AG04449 (cell line): ENCODE results near the gene CCDC92.

Source experiments
- CTCF ChIA-PET: fragments of 350-600 bp; formaldehyde crosslinking; extraction: SDS; loops from one replicate; lab custom pipeline; 2021; ENCODE audit warnings: antibody characterized with exemption; lab: Yijun Ruan, JAX
- POLR2A ChIA-PET: fragments of 400-600, 350-600 bp; formaldehyde crosslinking; extraction: SDS; loops from one replicate; lab custom pipeline; 2020; ENCODE audit warnings: antibody characterized with exemption, inconsistent platforms; lab: Yijun Ruan, JAX
- DNase-seq: peaks from one replicate; pipeline ENCODE4 v3.0.0-alpha.2; 2010; ENCODE audit warnings: low read depth, low spot score
- H3K4me3 ChIP-seq: 2 replicates; pipeline ENCODE4 v1.5.1; 2011; ENCODE audit warnings: low read depth, mild to moderate bottlenecking, control low read depth, low read length
- CTCF ChIP-seq: IDR thresholded peaks from one replicate; pipeline ENCODE4 v1.5.1; 2011; ENCODE audit warnings: mild to moderate bottlenecking, moderate library complexity, low read length, control low read depth, inconsistent platforms; ENCODE audit not compliant: insufficient read depth; ENCODE audit errors: missing control alignments

Gene CCDC92

GRCh38 chr12:123966596-123966995 lies 6.0 kb downstream of the CCDC92 start:
- TF ChIP-seq CTCF = no peak
- POLR2A ChIA-PET = no interaction called here
- DNase-seq = peak; percentile 52
- CTCF ChIA-PET = interaction anchor here (1.5 to 4.6 kb wide), 2 partner anchors 13 to 61 kb away, joined by 4 to 14 read pairs; no protein-coding TSS in a partner anchor
- H3K4me3 ChIP-seq = no peak overlapping the region

GRCh38 chr12:123965382-123965781 lies 7.2 kb downstream of the CCDC92 start:
- no peak overlapping the region for H3K4me3 ChIP-seq
- ChIA-PET CTCF (interaction anchor here (0.9 to 4.6 kb wide), 3 partner anchors 9 to 164 kb away, joined by 3 to 14 read pairs (median 3); no protein-coding TSS in a partner anchor), POLR2A (no interaction called here)
- no peak for TF ChIP-seq CTCF
- DNase-seq = no peak

DNA sequence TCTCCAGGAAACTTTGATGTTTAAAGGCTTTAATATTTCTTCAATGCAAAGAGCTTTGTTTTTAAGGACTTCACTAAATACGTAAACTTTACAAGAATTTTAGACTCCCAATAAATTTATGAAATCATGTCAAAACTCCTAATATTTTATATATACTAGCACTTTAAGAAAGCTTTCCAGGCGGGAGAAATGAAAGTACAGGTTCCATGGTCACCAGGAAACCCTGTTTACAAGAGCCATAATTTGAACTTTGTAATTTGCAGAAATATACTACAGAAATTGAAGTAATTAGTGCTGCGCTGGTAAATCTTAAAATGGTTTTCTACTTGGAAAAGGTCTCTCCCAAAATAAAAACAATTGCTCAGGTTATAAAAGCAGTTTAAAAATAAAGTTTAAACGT lies 8.8 kb downstream of the CCDC92 start:
- DNase-seq = no peak
- CTCF ChIA-PET = interaction anchor here (4.6 kb wide), 1 partner anchor 59 kb away, joined by 14 read pairs; no protein-coding TSS in a partner anchor
- POLR2A ChIA-PET = interaction anchor here (1.1 kb wide), 1 partner anchor 9 kb away, joined by 3 read pairs; the partner anchor contains the start of genes CCDC92 and ZNF664
- no peak for TF ChIP-seq CTCF
- H3K4me3 ChIP-seq = no peak overlapping the region

DNA sequence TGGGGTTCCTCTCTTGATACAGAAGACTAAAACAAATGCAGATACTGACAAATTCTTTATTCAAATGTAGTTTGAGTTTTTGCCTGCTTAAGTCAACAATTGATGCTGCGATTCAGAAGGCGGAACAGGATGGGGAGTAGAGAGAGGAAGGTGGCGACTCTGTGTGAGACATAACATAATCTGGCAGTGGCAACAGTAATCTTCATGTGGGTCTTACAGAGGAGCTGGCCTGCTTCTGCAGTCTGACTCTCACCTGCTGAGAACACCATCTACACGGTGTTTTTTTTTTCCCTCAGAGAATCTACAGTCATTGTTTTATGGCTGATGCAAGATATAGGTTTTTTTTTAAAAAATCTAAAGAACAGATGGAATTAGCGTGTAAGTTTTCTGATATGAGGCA lies 10.1 kb downstream of the CCDC92 start:
- no peak for DNase-seq
- TF ChIP-seq CTCF = no peak
- CTCF ChIA-PET = interaction anchor here (1.0 kb wide), 1 partner anchor 302 kb away, joined by 3 read pairs; no protein-coding TSS in a partner anchor
- POLR2A ChIA-PET = interaction anchor here (1.1 kb wide), 1 partner anchor 10 kb away, joined by 3 read pairs; the partner anchor contains the start of genes CCDC92 and ZNF664
- H3K4me3 ChIP-seq = no peak overlapping the region

- POLR2A ChIA-PET = no interaction called here
Observed at GRCh38 chr12:123961585-123962345, 10.9 kb downstream of the CCDC92 start.

More at GRCh38 chr12:123961585-123962345, 10.9 kb downstream of the CCDC92 start:
- CTCF ChIA-PET = interaction anchor here (1.0 to 1.5 kb wide), 2 partner anchors 35 to 301 kb away, joined by 3 read pairs; no protein-coding TSS in a partner anchor
- TF ChIP-seq CTCF = no peak
- H3K4me3 ChIP-seq = no peak overlapping the region
- DNase-seq = no peak
